Skeletal muscle satellite cell (primary cell): ENCODE data around the gene PPA2.

Experiments
- H3K27me3 ChIP-seq: 2 replicates; pipeline ENCODE4 v1.7.0; 2013; ENCODE audit warnings: low read length; ENCODE audit not compliant: control insufficient read depth, insufficient read depth
- H3K36me3 ChIP-seq: 2 replicates; pipeline ENCODE4 v1.7.0; 2013; ENCODE audit warnings: mild to moderate bottlenecking, control low read depth, low read length; ENCODE audit not compliant: insufficient read depth
- H3K4me1 ChIP-seq: 2 replicates; pipeline ENCODE4 v1.7.0; 2013; ENCODE audit warnings: low read length; ENCODE audit not compliant: control insufficient read depth, insufficient read depth
- H3K4me2 ChIP-seq: 2 replicates; pipeline ENCODE4 v1.7.0; 2013; ENCODE audit warnings: mild to moderate bottlenecking, low read length
- H3K4me3 ChIP-seq: 2 replicates; pipeline ENCODE4 v1.7.0; 2013; ENCODE audit warnings: low read length
- H3K9ac ChIP-seq: 2 replicates; pipeline ENCODE4 v1.7.0; 2013; ENCODE audit warnings: mild to moderate bottlenecking, low read depth, low read length, moderate library complexity
- H3K9me3 ChIP-seq: replicated peaks from 2 replicates; pipeline ENCODE4 v1.7.0; 2013; ENCODE audit warnings: mild to moderate bottlenecking, control low read depth, low read length
- small RNA-seq: library from RNA; depleted of rRNA; stranded (forward); fragments of <200 nt; gene quantifications from one replicate; pipeline ENCODE3, GENCODE V24; 2012

The PPA2 gene

DNA sequence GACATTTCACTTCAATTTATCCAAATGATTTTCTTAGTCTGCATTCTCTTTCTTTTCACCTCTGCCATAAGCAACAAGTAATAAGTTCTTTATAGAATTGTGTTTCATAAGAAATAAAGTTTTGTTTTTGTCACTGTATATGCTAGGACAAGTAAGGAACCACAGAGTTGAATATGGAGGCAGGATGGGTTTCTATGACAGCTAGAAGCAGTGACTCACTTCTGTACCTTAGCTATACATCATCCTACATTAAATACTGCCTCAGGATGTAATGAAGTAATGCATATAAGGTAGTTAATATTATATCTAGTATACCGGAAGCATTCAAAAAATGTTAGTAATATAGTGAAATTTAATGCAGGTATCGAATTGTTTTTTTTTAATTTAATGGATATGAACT is 128.0 kb downstream of the PPA2 start:
- no peak overlapping the region for H3K4me2 ChIP-seq
- H3K36me3 ChIP-seq, result no peaks in the 10 kb centered on the region
- H3K4me1 ChIP-seq, result no peaks in the 10 kb centered on the region
- no peak overlapping the region for H3K4me3 ChIP-seq
- no peak overlapping the region for H3K9ac ChIP-seq
- no peaks in the 10 kb centered on the region for H3K9me3 ChIP-seq
- H3K27me3 ChIP-seq, result no peaks in the 10 kb centered on the region

GRCh38 chr4:105345358-105345757 is 128.5 kb downstream of the PPA2 start:
- Histone ChIP-seq H3K4me3 (no peak overlapping the region), H3K9ac (no peak overlapping the region), H3K27me3 (no peaks in the 10 kb centered on the region), H3K9me3 (no peaks in the 10 kb centered on the region), H3K4me2 (no peak overlapping the region), H3K36me3 (no peaks in the 10 kb centered on the region), H3K4me1 (no peaks in the 10 kb centered on the region)

DNA sequence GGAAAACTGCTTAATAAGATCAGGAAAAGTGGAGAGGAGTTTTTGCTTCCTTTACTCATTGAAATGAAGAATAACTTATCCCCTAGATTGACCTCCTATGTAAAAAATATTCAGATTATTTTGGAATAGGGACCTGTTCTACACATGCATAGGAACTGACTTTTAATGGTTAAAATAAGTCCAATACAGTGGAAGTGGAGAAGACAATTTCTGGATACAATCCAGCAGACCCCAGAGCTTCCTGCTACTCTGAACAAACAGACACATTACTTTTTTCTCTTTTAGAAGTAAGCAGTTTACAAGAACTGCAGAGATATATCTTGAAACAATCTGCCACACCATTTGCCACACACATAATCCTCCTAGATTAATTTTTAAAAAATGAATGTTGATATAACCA is 129.7 kb downstream of the PPA2 start:
- no peak overlapping the region for H3K9ac ChIP-seq
- H3K9me3 ChIP-seq, result no peaks in the 10 kb centered on the region
- H3K27me3 ChIP-seq, result no peaks in the 10 kb centered on the region
- no peak overlapping the region for H3K4me2 ChIP-seq
- H3K4me1 ChIP-seq, result no peaks in the 10 kb centered on the region
- H3K36me3 ChIP-seq, result no peaks in the 10 kb centered on the region
- no peak overlapping the region for H3K4me3 ChIP-seq

- Histone ChIP-seq H3K36me3 (no peaks in the 10 kb centered on the region), H3K9ac (no peak overlapping the region), H3K4me2 (no peak overlapping the region), H3K9me3 (no peaks in the 10 kb centered on the region), H3K27me3 (no peaks in the 10 kb centered on the region), H3K4me3 (no peak overlapping the region), H3K4me1 (no peaks in the 10 kb centered on the region)
These were observed 130.5 kb downstream of the PPA2 start for GRCh38 chr4:105343146-105343931.

DNA sequence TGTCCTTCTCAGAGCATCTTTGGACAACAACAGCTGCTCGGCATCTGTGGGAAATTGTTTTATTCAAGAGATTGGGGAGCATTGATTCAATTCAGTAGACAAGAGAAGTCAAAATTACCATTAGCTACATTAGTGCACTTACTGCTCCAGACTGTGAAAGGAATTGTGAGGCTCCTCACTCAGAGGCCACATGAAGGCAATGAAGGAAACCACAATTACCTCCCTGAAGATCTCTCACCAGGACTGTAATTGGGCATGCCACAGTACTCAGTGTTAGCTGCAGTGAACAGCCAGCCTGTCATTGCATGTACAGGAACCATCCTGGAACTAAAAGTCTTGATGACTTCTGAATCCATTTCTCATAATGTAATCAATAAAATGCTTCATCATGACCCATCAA is 144.8 kb downstream of the PPA2 start:
- H3K27me3 ChIP-seq, result no peaks in the 10 kb centered on the region
- H3K9me3 ChIP-seq, result no peaks in the 10 kb centered on the region
- no peaks in the 10 kb centered on the region for H3K4me1 ChIP-seq
- H3K4me2 ChIP-seq, result no peak overlapping the region
- no peaks in the 10 kb centered on the region for H3K36me3 ChIP-seq
- no peak overlapping the region for H3K9ac ChIP-seq
- no peak overlapping the region for H3K4me3 ChIP-seq

DNA sequence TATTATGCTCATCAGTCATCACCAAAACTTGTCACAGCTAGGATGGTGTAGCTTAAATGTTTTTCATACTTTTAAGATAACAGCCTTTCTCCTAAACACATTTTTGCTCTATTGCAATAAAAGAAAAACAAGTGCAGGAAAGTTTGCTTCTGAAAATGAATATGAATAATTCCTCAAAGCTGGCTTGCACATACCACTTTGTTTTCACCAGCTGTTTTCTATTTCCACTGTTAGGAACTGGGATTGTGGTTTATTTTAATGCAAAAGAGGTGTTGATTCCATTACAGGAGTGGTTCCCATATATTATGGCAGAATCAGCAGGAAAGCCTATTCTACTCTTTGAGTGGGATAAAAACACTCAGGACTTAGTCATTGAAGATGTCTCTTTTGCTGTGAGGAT is 145.9 kb downstream of the PPA2 start:
- H3K27me3 ChIP-seq, result no peaks in the 10 kb centered on the region
- H3K9me3 ChIP-seq, result no peaks in the 10 kb centered on the region
- H3K4me2 ChIP-seq, result no peak overlapping the region
- no peak overlapping the region for H3K4me3 ChIP-seq
- no peaks in the 10 kb centered on the region for H3K36me3 ChIP-seq
- H3K4me1 ChIP-seq, result no peaks in the 10 kb centered on the region
- H3K9ac ChIP-seq, result no peak overlapping the region

DNA sequence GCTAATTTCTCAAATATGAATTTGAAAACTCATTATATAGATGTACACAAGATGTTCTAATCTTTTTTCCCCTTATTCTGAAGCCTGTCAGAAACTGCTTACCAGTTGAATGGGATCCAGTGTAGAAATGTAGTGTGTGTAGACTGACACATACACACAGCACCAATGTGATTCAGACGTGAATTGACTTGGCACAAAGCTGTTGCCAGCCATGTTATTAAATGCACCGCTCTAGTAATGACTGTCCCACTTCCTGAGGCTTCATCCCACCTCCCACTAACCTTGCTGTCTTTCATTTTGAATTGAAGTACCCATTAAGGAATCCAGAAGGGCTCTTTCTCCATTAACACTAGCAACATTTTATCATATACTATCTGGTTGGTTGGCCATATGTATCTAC is 146.6 kb downstream of the PPA2 start:
- Histone ChIP-seq H3K4me3 (no peak overlapping the region), H3K27me3 (no peaks in the 10 kb centered on the region), H3K36me3 (no peaks in the 10 kb centered on the region), H3K9me3 (no peaks in the 10 kb centered on the region), H3K4me2 (no peak overlapping the region), H3K9ac (no peak overlapping the region), H3K4me1 (no peaks in the 10 kb centered on the region)

Small RNA genes lying within 50 kb of the gene (small RNA-seq; reads per million reads assigned to genes)
- 0.21 reads per million for gene RNU6-553P
